ENCODE measurements around the gene NMNAT2.

DNA sequence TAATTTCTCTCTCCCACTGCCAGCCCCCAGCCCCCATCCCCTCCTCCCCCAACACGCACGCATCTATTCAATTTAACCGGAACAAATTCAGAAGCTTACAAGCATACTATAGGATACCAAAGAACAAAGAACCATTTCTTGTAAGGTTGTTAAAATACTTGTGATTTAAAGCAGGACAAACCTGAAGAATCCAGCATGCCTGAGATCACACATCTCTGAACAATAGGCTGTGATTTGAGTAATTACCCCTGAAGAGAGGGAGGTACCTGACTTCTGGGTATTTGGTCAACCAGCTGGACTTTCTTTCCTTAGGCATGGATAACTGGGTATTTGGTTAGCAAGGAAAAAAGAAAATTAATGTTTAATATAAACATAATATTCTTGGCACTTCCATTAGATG, 105.1 kb downstream of the NMNAT2 start:
- TF ChIP-seq, protein P1, sequence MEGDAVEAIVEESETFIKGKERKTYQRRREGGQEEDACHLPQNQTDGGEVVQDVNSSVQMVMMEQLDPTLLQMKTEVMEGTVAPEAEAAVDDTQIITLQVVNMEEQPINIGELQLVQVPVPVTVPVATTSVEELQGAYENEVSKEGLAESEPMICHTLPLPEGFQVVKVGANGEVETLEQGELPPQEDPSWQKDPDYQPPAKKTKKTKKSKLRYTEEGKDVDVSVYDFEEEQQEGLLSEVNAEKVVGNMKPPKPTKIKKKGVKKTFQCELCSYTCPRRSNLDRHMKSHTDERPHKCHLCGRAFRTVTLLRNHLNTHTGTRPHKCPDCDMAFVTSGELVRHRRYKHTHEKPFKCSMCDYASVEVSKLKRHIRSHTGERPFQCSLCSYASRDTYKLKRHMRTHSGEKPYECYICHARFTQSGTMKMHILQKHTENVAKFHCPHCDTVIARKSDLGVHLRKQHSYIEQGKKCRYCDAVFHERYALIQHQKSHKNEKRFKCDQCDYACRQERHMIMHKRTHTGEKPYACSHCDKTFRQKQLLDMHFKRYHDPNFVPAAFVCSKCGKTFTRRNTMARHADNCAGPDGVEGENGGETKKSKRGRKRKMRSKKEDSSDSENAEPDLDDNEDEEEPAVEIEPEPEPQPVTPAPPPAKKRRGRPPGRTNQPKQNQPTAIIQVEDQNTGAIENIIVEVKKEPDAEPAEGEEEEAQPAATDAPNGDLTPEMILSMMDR (IDR thresholded peaks at IDR 0.05 in 2 of 3, conservative IDR thresholded peaks at IDR 0.05 in 1 of 3; ENCODE audit: control insufficient read depth in 2 of 3, extremely low read depth in 1 of 3, insufficient read depth in 1 of 3, low read depth in 3 of 3, low read length in 3 of 3): no peak
- TF ChIP-seq CHD2 (IDR thresholded peaks at IDR 0.05; ENCODE audit: borderline replicate concordance, low read depth, low read length): no peak
- TF ChIP-seq SUPT20H (IDR thresholded peaks at IDR 0.05; ENCODE audit: borderline replicate concordance, control insufficient read depth, low read depth, low read length): no peak
- no peak for TF ChIP-seq MAX (IDR thresholded peaks at IDR 0.05; ENCODE audit: low read depth, low read length)
- no peak for TF ChIP-seq NR2F1 (conservative IDR thresholded peaks at IDR 0.05)
- TF ChIP-seq EP300 (IDR thresholded peaks at IDR 0.05; ENCODE audit: borderline replicate concordance in 1 of 2, control insufficient read depth in 1 of 2, low read depth in 2 of 2, low read length in 2 of 2): no peak
- TF ChIP-seq NR2C2 (IDR thresholded peaks at IDR 0.05; ENCODE audit: borderline replicate concordance, control insufficient read depth, insufficient read length, low read depth): no peak
- no peak for TF ChIP-seq FOXM1 (IDR thresholded peaks at IDR 0.05; ENCODE audit: low read depth, low read length)

Measured in GM12878 (cell line).